IPS-15b (cell line): ENCODE measurements around the gene MRPL1.
A peak's percentile ranks its signal among the peaks of the same experiment; 100 is the strongest.

Source experiments
- H3K27me3 ChIP-seq: one replicate; pipeline ENCODE4 v1.6.1; 2013; ENCODE audit warnings: low read length; ENCODE audit not compliant: control insufficient read depth, insufficient read depth
- H3K36me3 ChIP-seq: one replicate; pipeline ENCODE4 v1.6.1; 2013; ENCODE audit warnings: low read length; ENCODE audit not compliant: control insufficient read depth, insufficient read depth
- H3K4me1 ChIP-seq: one replicate; pipeline ENCODE4 v1.6.1; 2013; ENCODE audit warnings: mild to moderate bottlenecking, low read length; ENCODE audit not compliant: control insufficient read depth, insufficient read depth
- H3K4me3 ChIP-seq: one replicate; pipeline ENCODE4 v1.5.1; 2013; ENCODE audit warnings: low read depth, low read length
- H3K9ac ChIP-seq: one replicate; pipeline ENCODE4 v1.6.1; 2013; ENCODE audit warnings: low read depth, mild to moderate bottlenecking, low read length
- H3K9me3 ChIP-seq: one replicate; pipeline ENCODE4 v1.6.1; 2013; ENCODE audit warnings: mild to moderate bottlenecking, low read length; ENCODE audit not compliant: control insufficient read depth, insufficient read depth

The MRPL1 gene

GRCh38 chr4:77862478-77863216 is at the start of gene MRPL1:
Gene MRPL1 (plus strand): TSS chr4:77862830. CDS start chr4:77862849, 19 bp downstream.
- H3K9ac ChIP-seq, result peak within 1 kb of the TSS; percentile 91
- no peaks in the 10 kb centered on the region for H3K27me3 ChIP-seq
- peaks cover 6% of the 10 kb centered on the region for H3K4me1 ChIP-seq
- no peaks in the 10 kb centered on the region for H3K9me3 ChIP-seq
- H3K36me3 ChIP-seq, result no peaks in the 10 kb centered on the region
- H3K4me3 ChIP-seq, result peak within 1 kb of the TSS; percentile 94

DNA sequence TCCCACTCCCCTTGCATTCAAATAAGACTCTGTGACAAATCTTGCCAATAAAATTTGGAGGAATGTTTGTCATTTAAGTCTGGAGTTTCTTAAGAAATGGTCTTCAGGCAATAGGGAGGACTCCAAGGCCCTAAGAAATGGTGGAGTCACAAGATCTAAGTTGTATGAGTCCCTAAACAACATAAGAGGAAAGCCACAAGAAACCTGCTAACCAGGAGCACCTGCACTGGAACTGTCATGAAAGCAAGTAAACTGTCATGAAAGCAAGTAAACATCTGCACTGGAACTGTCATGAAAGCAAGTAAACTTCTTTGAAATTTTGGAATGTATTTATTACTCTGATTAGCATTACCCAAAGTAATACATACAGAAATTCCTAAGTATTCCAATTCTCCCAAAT is 47.0 kb upstream of the MRPL1 start:
- Histone ChIP-seq H3K4me3 (no peak overlapping the region), H3K4me1 (peaks cover 4% of the 10 kb centered on the region), H3K27me3 (no peaks in the 10 kb centered on the region), H3K9ac (no peak overlapping the region), H3K36me3 (no peaks in the 10 kb centered on the region), H3K9me3 (no peaks in the 10 kb centered on the region)

DNA sequence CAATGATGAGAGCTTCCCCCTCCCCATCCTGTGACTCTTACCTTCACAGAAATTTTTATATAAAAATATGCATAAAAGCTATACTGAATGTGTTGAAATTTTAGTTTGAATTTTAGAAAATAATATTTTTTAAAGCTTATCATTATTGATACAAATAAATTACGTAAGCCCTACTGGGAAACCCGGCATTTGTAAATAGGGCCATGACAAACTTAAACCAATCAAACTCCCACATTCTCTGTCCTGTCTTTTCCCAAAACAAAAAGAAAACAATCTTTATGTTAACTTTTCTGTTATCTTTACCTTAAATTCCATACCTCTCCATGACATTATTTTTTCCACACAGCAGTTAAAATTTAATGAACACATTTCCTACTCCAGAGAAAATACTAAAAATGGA is 46.1 kb upstream of the MRPL1 start:
- H3K9ac ChIP-seq, result no peak overlapping the region
- H3K4me1 ChIP-seq, result peaks cover 4% of the 10 kb centered on the region
- H3K36me3 ChIP-seq, result no peaks in the 10 kb centered on the region
- peaks cover 7% of the 10 kb centered on the region for H3K27me3 ChIP-seq
- H3K9me3 ChIP-seq, result no peaks in the 10 kb centered on the region
- no peak overlapping the region for H3K4me3 ChIP-seq

- peaks cover 4% of the 10 kb centered on the region for H3K4me1 ChIP-seq
- H3K27me3 ChIP-seq, result peaks cover 8% of the 10 kb centered on the region
- H3K36me3 ChIP-seq, result no peaks in the 10 kb centered on the region
- H3K4me3 ChIP-seq, result peak overlapping the region; percentile 88
- no peak overlapping the region for H3K9ac ChIP-seq
- H3K9me3 ChIP-seq, result no peaks in the 10 kb centered on the region
These were observed 45.1 kb upstream of the MRPL1 start for GRCh38 chr4:77817304-77818072.

- peak overlapping the region; percentile 51 for H3K9ac ChIP-seq
- peaks cover 4% of the 10 kb centered on the region for H3K4me1 ChIP-seq
These were observed 44.5 kb upstream of the MRPL1 start for GRCh38 chr4:77818073-77818601.

DNA sequence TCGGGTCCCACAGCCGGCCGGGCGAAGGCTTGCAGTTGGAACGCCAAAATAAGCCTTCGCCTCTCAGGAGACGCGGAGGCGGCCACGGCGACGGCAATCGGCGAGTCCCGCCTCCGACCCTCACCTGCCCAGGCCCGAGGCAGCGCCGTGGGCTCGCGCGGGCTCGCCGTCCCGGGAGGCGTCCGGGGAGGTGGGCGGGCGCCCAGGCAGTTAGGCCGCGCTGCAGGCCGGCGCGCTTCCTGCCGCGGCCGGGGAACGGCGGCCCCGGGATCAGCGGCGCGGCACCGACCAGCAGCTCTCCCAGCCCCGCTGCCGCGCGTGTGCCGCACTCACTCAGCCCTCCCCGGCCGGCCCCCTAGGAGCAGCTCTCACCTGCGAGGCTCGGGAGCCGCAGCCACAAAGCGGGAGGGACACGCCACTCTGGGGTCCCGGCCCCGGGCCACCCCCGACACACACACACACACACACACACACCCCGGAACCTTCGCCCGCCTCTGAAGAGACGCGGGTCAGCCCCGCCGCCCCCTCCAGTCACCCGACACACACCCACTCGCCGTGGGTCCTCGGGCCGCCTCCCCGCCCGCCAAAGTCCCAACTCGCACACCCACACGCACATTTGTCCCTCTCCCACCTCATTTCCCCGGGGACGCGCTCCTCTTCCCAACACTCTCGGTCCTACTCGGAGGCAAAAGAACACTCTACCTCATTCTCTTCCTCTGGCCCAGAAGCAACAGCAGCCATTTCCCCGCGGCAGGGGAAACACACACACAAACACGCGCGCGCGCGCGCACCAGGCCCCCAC is 43.8 kb upstream of the MRPL1 start, which contains the start of gene CNOT6L:
CNOT6L (minus strand) TSS at position 767 of the 802 bp plus-strand sequence; CDS start at position 707, 60 bp downstream.
- Histone ChIP-seq H3K9me3 (no peaks in the 10 kb centered on the region), H3K9ac (peak within 1 kb of the TSS; percentile 75), H3K27me3 (peaks cover 8% of the 10 kb centered on the region), H3K4me3 (peak within 1 kb of the TSS; percentile 88), H3K36me3 (no peaks in the 10 kb centered on the region), H3K4me1 (peaks cover 4% of the 10 kb centered on the region)

More at GRCh38 chr4:77818073-77818601, 44.5 kb upstream of the MRPL1 start:
- H3K4me3 ChIP-seq, result peak overlapping the region; percentile 88
- no peaks in the 10 kb centered on the region for H3K36me3 ChIP-seq
- no peaks in the 10 kb centered on the region for H3K9me3 ChIP-seq
- H3K27me3 ChIP-seq, result peaks cover 8% of the 10 kb centered on the region

GRCh38 chr4:77819404-77819842 is 43.2 kb upstream of the MRPL1 start:
- Histone ChIP-seq H3K4me1 (peaks cover 4% of the 10 kb centered on the region), H3K9ac (peak overlapping the region; percentile 75), H3K36me3 (no peaks in the 10 kb centered on the region), H3K4me3 (peak overlapping the region; percentile 88), H3K9me3 (no peaks in the 10 kb centered on the region), H3K27me3 (peaks cover 8% of the 10 kb centered on the region)

- H3K9me3 ChIP-seq, result no peaks in the 10 kb centered on the region
- peak overlapping the region; percentile 87 for H3K4me3 ChIP-seq
- no peaks in the 10 kb centered on the region for H3K36me3 ChIP-seq
- peak overlapping the region; percentile 60 for H3K9ac ChIP-seq
- peaks cover 4% of the 10 kb centered on the region for H3K4me1 ChIP-seq
- H3K27me3 ChIP-seq, result peaks cover 8% of the 10 kb centered on the region
These were observed 42.6 kb upstream of the MRPL1 start for GRCh38 chr4:77819843-77820648.

DNA sequence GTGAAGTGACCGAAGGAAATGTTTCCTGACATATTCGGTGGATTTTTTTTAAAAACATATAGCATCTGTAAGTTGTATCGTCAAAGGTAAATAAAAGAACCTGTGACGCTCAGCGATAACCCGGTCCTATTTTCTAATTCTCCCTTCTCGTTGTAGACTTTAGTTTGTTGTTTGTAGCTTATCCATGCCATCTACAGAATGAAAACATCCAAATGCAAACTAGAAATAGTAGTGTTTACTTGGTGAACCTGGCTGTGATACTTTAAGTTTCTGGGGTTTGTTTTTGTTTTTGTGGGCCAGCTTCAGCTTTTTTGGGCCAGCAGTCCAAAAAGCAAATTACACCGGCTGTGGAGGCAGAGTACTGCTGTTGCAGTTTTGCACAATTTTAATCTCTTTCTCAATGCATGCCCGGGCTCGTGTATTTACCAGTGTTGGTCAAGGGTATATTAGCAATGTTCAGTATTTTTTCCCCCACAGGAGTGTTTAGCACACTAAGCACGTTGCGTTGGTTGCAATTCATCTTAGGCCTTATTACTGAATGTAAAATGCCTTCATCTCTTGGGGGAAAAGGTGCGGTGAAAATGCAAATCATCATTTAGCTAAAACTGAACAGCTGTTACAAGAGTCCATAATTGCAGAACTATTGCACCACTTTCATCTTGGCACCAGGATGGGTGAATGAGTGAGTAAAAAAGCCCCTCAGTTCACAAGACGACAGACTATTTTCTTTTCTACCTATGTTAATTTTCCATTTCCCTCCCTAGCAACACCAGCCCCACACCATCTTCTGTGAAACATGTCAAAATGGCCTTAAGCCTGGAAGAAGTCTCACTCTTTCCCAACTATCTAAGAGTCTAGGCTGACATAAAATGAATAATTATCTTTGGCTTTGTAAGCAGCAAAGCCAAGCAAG is 41.7 kb upstream of the MRPL1 start:
- H3K4me3 ChIP-seq, result peak overlapping the region; percentile 87
- H3K36me3 ChIP-seq, result no peaks in the 10 kb centered on the region
- H3K4me1 ChIP-seq, result peaks cover 4% of the 10 kb centered on the region
- no peaks in the 10 kb centered on the region for H3K9me3 ChIP-seq
- peak overlapping the region; percentile 60 for H3K9ac ChIP-seq
- peaks cover 8% of the 10 kb centered on the region for H3K27me3 ChIP-seq

DNA sequence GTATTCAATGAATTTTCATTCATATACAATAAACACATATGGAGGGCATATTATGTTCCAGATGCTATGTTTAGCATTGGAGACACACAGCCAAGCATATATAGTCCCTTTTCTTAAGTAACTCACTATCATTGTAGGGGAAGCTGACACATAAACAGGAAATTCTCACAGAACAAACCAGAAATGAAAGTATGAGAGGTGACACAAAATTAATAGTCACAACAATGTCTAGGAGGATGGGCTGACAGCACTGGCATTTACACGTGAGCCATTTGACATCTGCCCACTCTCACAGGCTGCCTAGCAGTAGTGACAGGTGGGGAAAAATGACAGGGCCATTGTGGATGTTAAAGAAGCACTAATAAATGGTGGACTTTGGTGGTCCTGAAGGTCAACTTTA is 40.9 kb upstream of the MRPL1 start:
- Histone ChIP-seq H3K27me3 (peaks cover 8% of the 10 kb centered on the region), H3K4me3 (no peak overlapping the region), H3K36me3 (no peaks in the 10 kb centered on the region), H3K4me1 (peaks cover 4% of the 10 kb centered on the region), H3K9me3 (no peaks in the 10 kb centered on the region), H3K9ac (no peak overlapping the region)
